SK-N-SH treated with all-trans-retinoic acid at 6 μM for 48 hours (cell line): ENCODE measurements around the gene ETS1.

Source experiments
- ATAC-seq: fragments of 200-7000 bp; cut with Tn5 transposase; 3 replicates; pipeline ENCODE4 v1.9.1; 2020; ENCODE audit warnings: mild to moderate bottlenecking, moderate library complexity
- ARNTL ChIP-seq: fragments of 450-650 bp; formaldehyde crosslinking; IDR thresholded peaks from 2 replicates; pipeline ENCODE4 v1.5.0; 2020; ENCODE audit warnings: low read depth, mild to moderate bottlenecking, moderate library complexity, borderline replicate concordance
- BACH2 ChIP-seq: fragments of 250-450 bp; sonication (Bioruptor Pico); IDR thresholded peaks from 2 replicates; pipeline ENCODE4 v1.9.0; 2021; ENCODE audit warnings: mild to moderate bottlenecking, borderline replicate concordance
- CREB5 ChIP-seq: fragments of 250-450 bp; sonication (Bioruptor Pico); IDR thresholded peaks from 2 replicates; pipeline ENCODE4 v1.5.1; 2020; ENCODE audit warnings: low read depth, mild to moderate bottlenecking, moderate library complexity
- CSDC2 ChIP-seq: fragments of 250-450 bp; sonication (Bioruptor Pico); IDR thresholded peaks from 2 replicates; pipeline ENCODE4 v1.5.0; 2020; ENCODE audit warnings: mild to moderate bottlenecking, moderate library complexity
- CSRNP3 ChIP-seq: fragments of 250-450 bp; sonication (Bioruptor Pico); IDR thresholded peaks from 2 replicates; pipeline ENCODE4 v1.5.1; 2021; ENCODE audit warnings: mild to moderate bottlenecking, moderate library complexity
- ESRRG ChIP-seq: fragments of 250-450 bp; sonication (Bioruptor Pico); IDR thresholded peaks from 2 replicates; pipeline ENCODE4 v1.6.1; 2021; ENCODE audit warnings: mild to moderate bottlenecking
- GLIS3 ChIP-seq: fragments of 250-450 bp; sonication (Bioruptor Pico); IDR thresholded peaks from 2 replicates; pipeline ENCODE4 v1.5.0; 2020; ENCODE audit warnings: mild to moderate bottlenecking, moderate library complexity
- ISL1 ChIP-seq: fragments of 250-450 bp; sonication (Bioruptor Pico); IDR thresholded peaks from 2 replicates; pipeline ENCODE4 v2.1.2; 2022; ENCODE audit warnings: mild to moderate bottlenecking, moderate library complexity
- OSR1 ChIP-seq: fragments of 250-450 bp; sonication (Bioruptor Pico); IDR thresholded peaks from 2 replicates; pipeline ENCODE4 v1.8.0; 2022; ENCODE audit warnings: moderate library complexity, mild to moderate bottlenecking, inconsistent platforms
- PATZ1 ChIP-seq: fragments of 250-450 bp; sonication (Bioruptor Pico); IDR thresholded peaks from 2 replicates; pipeline ENCODE4 v1.8.0; 2020; ENCODE audit warnings: mild to moderate bottlenecking, moderate library complexity, borderline replicate concordance
- POU6F1 ChIP-seq: fragments of 250-450 bp; sonication (Bioruptor Pico); IDR thresholded peaks from 2 replicates; pipeline ENCODE4 v1.8.0; 2021; ENCODE audit warnings: low read depth, mild to moderate bottlenecking, moderate library complexity, borderline replicate concordance
- PPARA ChIP-seq: fragments of 250-450 bp; sonication (Bioruptor Pico); IDR thresholded peaks from 2 replicates; pipeline ENCODE4 v1.5.0; 2020; ENCODE audit warnings: mild to moderate bottlenecking, borderline replicate concordance
- RARB ChIP-seq: fragments of 250-450 bp; sonication (Bioruptor Pico); IDR thresholded peaks from 2 replicates; pipeline ENCODE4 v1.8.0; 2021; ENCODE audit warnings: mild to moderate bottlenecking, moderate library complexity
- SNAI2 ChIP-seq: fragments of 250-450 bp; sonication (Bioruptor Pico); IDR thresholded peaks from 2 replicates; pipeline ENCODE4 v1.5.0; 2020; ENCODE audit warnings: mild to moderate bottlenecking, moderate library complexity
- TCF4 ChIP-seq: fragments of 250-450 bp; sonication (Bioruptor Pico); IDR thresholded peaks from 2 replicates; pipeline ENCODE4 v1.8.0; 2021; ENCODE audit warnings: mild to moderate bottlenecking, moderate library complexity, borderline replicate concordance
- TOX ChIP-seq: fragments of 250-450 bp; sonication (Bioruptor Pico); IDR thresholded peaks from 2 replicates; pipeline ENCODE4 v1.8.0; 2021; ENCODE audit warnings: mild to moderate bottlenecking, moderate library complexity, borderline replicate concordance
- TSHZ2 ChIP-seq: fragments of 250-450 bp; sonication (Bioruptor Pico); IDR thresholded peaks from 2 replicates; pipeline ENCODE4 v1.5.0; 2020; ENCODE audit warnings: mild to moderate bottlenecking, moderate library complexity
- ZC3H10 ChIP-seq: fragments of 250-450 bp; sonication (Bioruptor Pico); IDR thresholded peaks from 2 replicates; pipeline ENCODE4 v1.5.1; 2021; ENCODE audit warnings: mild to moderate bottlenecking, moderate library complexity
- ZFP3 ChIP-seq: fragments of 250-450 bp; sonication (Bioruptor Pico); IDR thresholded peaks from 2 replicates; pipeline ENCODE4 v1.5.0; 2020; ENCODE audit warnings: mild to moderate bottlenecking, moderate library complexity
- ZFP30 ChIP-seq: fragments of 450-650 bp; formaldehyde crosslinking; IDR thresholded peaks from 2 replicates; pipeline ENCODE4 v1.5.0; 2022; ENCODE audit warnings: mild to moderate bottlenecking, moderate library complexity
- ZNF565 ChIP-seq: fragments of 450-650 bp; formaldehyde crosslinking; conservative IDR thresholded peaks from 2 replicates; pipeline ENCODE4 v1.5.0; 2020; ENCODE audit warnings: low read depth, mild to moderate bottlenecking, moderate library complexity
- ZNF70 ChIP-seq: fragments of 450-650 bp; formaldehyde crosslinking; IDR thresholded peaks from 2 replicates; pipeline ENCODE4 v1.5.0; 2020; ENCODE audit warnings: mild to moderate bottlenecking, moderate library complexity

The ETS1 gene

GRCh38 chr11:128628686-128629085, 41.3 kb upstream of the ETS1 start:
- no peak for ATAC-seq
- no peak for TF ChIP-seq ZC3H10 (CRISPR knock-in tag)
- TF ChIP-seq OSR1: no peak
- no peak for TF ChIP-seq ESRRG (CRISPR knock-in tag)
- no peak for TF ChIP-seq GLIS3 (CRISPR knock-in tag)
- TF ChIP-seq POU6F1 (CRISPR knock-in tag): no peak
- TF ChIP-seq CREB5: no peak
- no peak for TF ChIP-seq ZNF70 (CRISPR knock-in tag)
- no peak for TF ChIP-seq ZNF565 (CRISPR knock-in tag)
- TF ChIP-seq TCF4 (CRISPR knock-in tag): no peak
- TF ChIP-seq SNAI2 (CRISPR knock-in tag): no peak
- no peak for TF ChIP-seq CSRNP3 (CRISPR knock-in tag)
- TF ChIP-seq RARB (CRISPR knock-in tag): no peak
- TF ChIP-seq TSHZ2 (CRISPR knock-in tag): no peak
- no peak for TF ChIP-seq CSDC2 (CRISPR knock-in tag)
- no peak for TF ChIP-seq PPARA
- TF ChIP-seq ARNTL (CRISPR knock-in tag): no peak
- no peak for TF ChIP-seq ISL1
- no peak for TF ChIP-seq ZFP3
- TF ChIP-seq BACH2 (CRISPR knock-in tag): no peak
- TF ChIP-seq ZFP30 (CRISPR knock-in tag): no peak

GRCh38 chr11:128628325-128628673, 40.9 kb upstream of the ETS1 start:
- ATAC-seq: no peak
- TF ChIP-seq SNAI2 (CRISPR knock-in tag) (no peak), CSRNP3 (CRISPR knock-in tag) (no peak), ZFP30 (CRISPR knock-in tag) (no peak), TSHZ2 (CRISPR knock-in tag) (no peak), PATZ1 (no peak), CREB5 (no peak), PPARA (no peak), ZNF70 (CRISPR knock-in tag) (no peak), ISL1 (no peak), OSR1 (no peak), ESRRG (CRISPR knock-in tag) (no peak), ZNF565 (CRISPR knock-in tag) (no peak), ZC3H10 (CRISPR knock-in tag) (no peak), BACH2 (CRISPR knock-in tag) (no peak), RARB (CRISPR knock-in tag) (no peak), TOX (CRISPR knock-in tag) (no peak), ZFP3 (no peak), POU6F1 (CRISPR knock-in tag) (no peak)
